Panc1 (cell line): ENCODE data around the gene CLPTM1L. TPM values are rescaled to one million over a fixed set of nuclear protein-coding genes. Genes with fewer than 3 reads are reported as not detected.

ENCODE experiments used
- ATAC-seq: fragments of 200-7000 bp; cut with Tn5 transposase; 2 replicates; pipeline ENCODE4 v1.9.1; 2020; ENCODE audit warnings: mild to moderate bottlenecking, moderate library complexity
- BruUV-seq: library from RNA; stranded (reverse); fragments of 400-500 nt; replicated peaks from 2 replicates; lab custom pipeline; 2021; lab: Mats Ljungman, UMichigan
- CTCF ChIA-PET: fragments of 300-600 bp; sonication (Branson Sonifier 250); formaldehyde crosslinking; loops from one replicate; lab custom pipeline; 2022; ENCODE audit warnings: antibody characterized with exemption; lab: Charles Lee
- POLR2A ChIA-PET: fragments of 300-600 bp; sonication (Branson Sonifier 250); formaldehyde crosslinking; loops from one replicate; lab custom pipeline; 2022; ENCODE audit warnings: antibody characterized with exemption; lab: Charles Lee
- DNase-seq: peaks from one replicate; pipeline ENCODE4 v3.0.0-alpha.2; 2010; ENCODE audit warnings: low read depth, low spot score
- H3K27ac ChIP-seq: 2 replicates; pipeline ENCODE4 v1.5.1; 2011; ENCODE audit warnings: mild to moderate bottlenecking, low read length, inconsistent platforms
- H3K27me3 ChIP-seq: fragments of 200-500 bp; sonication (Bioruptor generic); 2 replicates; pipeline ENCODE4 v1.6.0; 2014; ENCODE audit warnings: low read length, inconsistent platforms; ENCODE audit not compliant: control insufficient read depth, insufficient read depth
- H3K36me3 ChIP-seq: fragments of 200-500 bp; sonication (Bioruptor generic); 2 replicates; pipeline ENCODE4 v1.5.1; 2014; ENCODE audit warnings: inconsistent platforms, mild to moderate bottlenecking, low read length, moderate library complexity; ENCODE audit not compliant: control insufficient read depth, insufficient read depth
- H3K4me1 ChIP-seq: 2 replicates; pipeline ENCODE4 v1.5.1; 2011; ENCODE audit warnings: inconsistent platforms, mild to moderate bottlenecking, low read length, moderate library complexity; ENCODE audit not compliant: control insufficient read depth, insufficient read depth
- H3K4me3 ChIP-seq, 2 experiments: 2 replicates each; pipeline ENCODE4 v1.5.1; 2011 to 2012; ENCODE audit warnings: low read depth in 2 of 2, low read length in 2 of 2, mild to moderate bottlenecking in 2 of 2, inconsistent platforms in 1 of 2, moderate library complexity in 1 of 2
- H3K9me3 ChIP-seq: fragments of 200-500 bp; sonication (Bioruptor generic); 2 replicates; pipeline ENCODE4 v1.5.1; 2014; ENCODE audit warnings: low read depth, mild to moderate bottlenecking, inconsistent platforms, low read length, moderate library complexity; ENCODE audit not compliant: control insufficient read depth, insufficient read depth
- POLR2AphosphoS5 ChIP-seq: IDR thresholded peaks from 2 replicates; pipeline ENCODE4 v1.6.1; 2012; ENCODE audit warnings: mild to moderate bottlenecking, low read depth, low read length, moderate library complexity
- SIN3A ChIP-seq: IDR thresholded peaks from 2 replicates; pipeline ENCODE4 v1.6.1; 2012; ENCODE audit warnings: low read depth, mild to moderate bottlenecking, low read length, moderate library complexity, borderline replicate concordance; ENCODE audit not compliant: insufficient read depth
- TCF7L2 ChIP-seq: IDR thresholded peaks from 2 replicates; pipeline ENCODE4 v1.6.1; 2011; ENCODE audit warnings: mild to moderate bottlenecking, low read depth, low read length, inconsistent platforms
- in situ Hi-C: cut with HindIII; loops from 2 replicates; pipeline ENCODE4 v1.10.0; 2016; ENCODE audit warnings: low sequenced_read_pairs, low pct_unique_long_range_greater_than_20kb
- intact Hi-C: fragments of 100-400 bp; cut with micrococcal nuclease; formaldehyde crosslinking; loops from one replicate; pipeline ENCODE4 v1.10.0; 2022; ENCODE audit not compliant: unreplicated experiment
- total RNA-seq: library from RNA; stranded (reverse); gene quantifications from one replicate; pipeline ENCODE4 v1.2.1, GENCODE V29; 2021; ENCODE audit not compliant: unreplicated experiment
- TF ChIP-seq, protein P1 (sequence below), 2 experiments: IDR thresholded peaks; 2 replicates each; pipeline ENCODE4 v1.6.1; 2011 to 2012; ENCODE audit warnings: low read depth in 2 of 2, control low read depth in 1 of 2, low read length in 1 of 2, mild to moderate bottlenecking in 1 of 2, moderate library complexity in 1 of 2; ENCODE audit not compliant: insufficient read depth in 1 of 2
- TF ChIP-seq, protein P2 (sequence below): fragments of 450-650 bp; IDR thresholded peaks from 2 replicates; pipeline ENCODE4 v1.5.1; 2017; ENCODE audit warnings: mild to moderate bottlenecking

The CLPTM1L gene
- total RNA-seq, 1 experiment from 2014 or later = 188 TPM

DNA sequence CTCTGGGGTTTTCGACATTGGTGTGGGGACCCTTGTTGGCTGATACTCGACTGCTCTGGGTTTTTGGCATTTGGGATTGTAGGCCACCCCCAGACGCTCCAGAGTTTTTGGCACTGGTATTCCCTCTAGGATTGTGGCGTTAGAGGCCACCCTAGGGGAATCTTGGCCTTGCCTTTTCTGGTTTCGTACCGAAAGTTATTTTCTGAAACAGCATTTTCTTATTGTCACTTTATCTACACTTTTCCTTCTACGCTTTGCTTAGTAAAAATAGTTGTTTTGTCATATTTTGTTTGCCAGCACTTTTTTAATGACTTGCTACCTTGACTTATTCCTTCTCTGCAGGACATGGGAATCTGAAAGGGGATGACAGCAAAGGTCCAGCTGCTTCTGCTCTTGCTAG is 25.1 kb upstream of the CLPTM1L start:
- no TSS peak for BruUV-seq
- H3K4me1 ChIP-seq = peaks cover 3% of the 10 kb centered on the region; the same call in 1 of the 2 replicates
- ChIA-PET CTCF (no interaction called here), POLR2A (no interaction called here)
- H3K4me3 ChIP-seq = no peak overlapping the region
- no peak overlapping the region for H3K27ac ChIP-seq
- H3K9me3 ChIP-seq = no peaks in the 10 kb centered on the region
- TF ChIP-seq, protein P1, sequence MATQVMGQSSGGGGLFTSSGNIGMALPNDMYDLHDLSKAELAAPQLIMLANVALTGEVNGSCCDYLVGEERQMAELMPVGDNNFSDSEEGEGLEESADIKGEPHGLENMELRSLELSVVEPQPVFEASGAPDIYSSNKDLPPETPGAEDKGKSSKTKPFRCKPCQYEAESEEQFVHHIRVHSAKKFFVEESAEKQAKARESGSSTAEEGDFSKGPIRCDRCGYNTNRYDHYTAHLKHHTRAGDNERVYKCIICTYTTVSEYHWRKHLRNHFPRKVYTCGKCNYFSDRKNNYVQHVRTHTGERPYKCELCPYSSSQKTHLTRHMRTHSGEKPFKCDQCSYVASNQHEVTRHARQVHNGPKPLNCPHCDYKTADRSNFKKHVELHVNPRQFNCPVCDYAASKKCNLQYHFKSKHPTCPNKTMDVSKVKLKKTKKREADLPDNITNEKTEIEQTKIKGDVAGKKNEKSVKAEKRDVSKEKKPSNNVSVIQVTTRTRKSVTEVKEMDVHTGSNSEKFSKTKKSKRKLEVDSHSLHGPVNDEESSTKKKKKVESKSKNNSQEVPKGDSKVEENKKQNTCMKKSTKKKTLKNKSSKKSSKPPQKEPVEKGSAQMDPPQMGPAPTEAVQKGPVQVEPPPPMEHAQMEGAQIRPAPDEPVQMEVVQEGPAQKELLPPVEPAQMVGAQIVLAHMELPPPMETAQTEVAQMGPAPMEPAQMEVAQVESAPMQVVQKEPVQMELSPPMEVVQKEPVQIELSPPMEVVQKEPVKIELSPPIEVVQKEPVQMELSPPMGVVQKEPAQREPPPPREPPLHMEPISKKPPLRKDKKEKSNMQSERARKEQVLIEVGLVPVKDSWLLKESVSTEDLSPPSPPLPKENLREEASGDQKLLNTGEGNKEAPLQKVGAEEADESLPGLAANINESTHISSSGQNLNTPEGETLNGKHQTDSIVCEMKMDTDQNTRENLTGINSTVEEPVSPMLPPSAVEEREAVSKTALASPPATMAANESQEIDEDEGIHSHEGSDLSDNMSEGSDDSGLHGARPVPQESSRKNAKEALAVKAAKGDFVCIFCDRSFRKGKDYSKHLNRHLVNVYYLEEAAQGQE (IDR thresholded peaks at IDR 0.05; ENCODE audit: insufficient read depth in 1 of 2, low read depth in 2 of 2, low read length in 1 of 2) = no peak
- TF ChIP-seq TCF7L2 (no peak), SIN3A (no peak), POLR2AphosphoS5 (no peak)
- TF ChIP-seq, protein P2, sequence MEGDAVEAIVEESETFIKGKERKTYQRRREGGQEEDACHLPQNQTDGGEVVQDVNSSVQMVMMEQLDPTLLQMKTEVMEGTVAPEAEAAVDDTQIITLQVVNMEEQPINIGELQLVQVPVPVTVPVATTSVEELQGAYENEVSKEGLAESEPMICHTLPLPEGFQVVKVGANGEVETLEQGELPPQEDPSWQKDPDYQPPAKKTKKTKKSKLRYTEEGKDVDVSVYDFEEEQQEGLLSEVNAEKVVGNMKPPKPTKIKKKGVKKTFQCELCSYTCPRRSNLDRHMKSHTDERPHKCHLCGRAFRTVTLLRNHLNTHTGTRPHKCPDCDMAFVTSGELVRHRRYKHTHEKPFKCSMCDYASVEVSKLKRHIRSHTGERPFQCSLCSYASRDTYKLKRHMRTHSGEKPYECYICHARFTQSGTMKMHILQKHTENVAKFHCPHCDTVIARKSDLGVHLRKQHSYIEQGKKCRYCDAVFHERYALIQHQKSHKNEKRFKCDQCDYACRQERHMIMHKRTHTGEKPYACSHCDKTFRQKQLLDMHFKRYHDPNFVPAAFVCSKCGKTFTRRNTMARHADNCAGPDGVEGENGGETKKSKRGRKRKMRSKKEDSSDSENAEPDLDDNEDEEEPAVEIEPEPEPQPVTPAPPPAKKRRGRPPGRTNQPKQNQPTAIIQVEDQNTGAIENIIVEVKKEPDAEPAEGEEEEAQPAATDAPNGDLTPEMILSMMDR = no peak
- ATAC-seq = no peak
- no peak for DNase-seq
- peaks cover 8% of the 10 kb centered on the region for H3K27me3 ChIP-seq
- no peaks in the 10 kb centered on the region for H3K36me3 ChIP-seq
- intact Hi-C loops (no loop called here), in situ Hi-C loops (no loop called here)

DNA sequence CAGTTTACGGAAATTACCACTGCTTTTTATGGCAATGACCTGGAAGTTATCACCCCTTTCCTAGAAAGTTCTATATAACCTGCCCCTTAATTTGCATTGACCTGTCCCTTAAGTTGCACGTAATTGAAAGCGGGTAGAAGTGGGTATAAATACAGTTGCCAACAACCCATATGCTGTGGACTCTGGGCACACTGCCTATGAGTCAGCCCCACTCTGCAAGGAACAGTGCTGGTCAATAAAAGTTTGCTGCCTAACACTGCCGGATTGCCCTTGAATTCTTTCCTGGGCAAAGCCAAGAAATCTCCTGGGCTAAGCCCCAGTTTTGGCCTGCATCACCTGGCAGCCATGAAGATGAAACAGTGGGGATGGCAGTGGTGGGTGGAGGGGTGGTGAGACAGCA is 23.9 kb upstream of the CLPTM1L start:
- Histone ChIP-seq H3K27me3 (peaks cover 13% of the 10 kb centered on the region), H3K36me3 (no peaks in the 10 kb centered on the region), H3K4me3 (no peak overlapping the region), H3K9me3 (no peaks in the 10 kb centered on the region), H3K27ac (no peak overlapping the region), H3K4me1 (no peaks in the 10 kb centered on the region)
- no TSS peak for BruUV-seq
- DNase-seq (no peak), ATAC-seq (no peak)
- intact Hi-C loops = no loop called here
- TF ChIP-seq, protein P1 (IDR thresholded peaks at IDR 0.05; ENCODE audit: insufficient read depth in 1 of 2, low read depth in 2 of 2, low read length in 1 of 2) = no peak
- TF ChIP-seq, protein P2 = no peak
- no peak for TF ChIP-seq TCF7L2
- no peak for TF ChIP-seq SIN3A
- no peak for TF ChIP-seq POLR2AphosphoS5
- POLR2A ChIA-PET = no interaction called here
- CTCF ChIA-PET = no interaction called here
- in situ Hi-C loops = no loop called here
